Adipocyte (in vitro differentiated cells): ENCODE data around the gene EIF2S2.

ENCODE experiments used
- DNase-seq: peaks from one replicate; pipeline ENCODE4 v3.0.0-alpha.2; 2015; ENCODE audit warnings: low read depth
- H3K27me3 ChIP-seq: replicated peaks from 2 replicates; pipeline ENCODE4 v1.7.0; 2013; ENCODE audit warnings: mild to moderate bottlenecking, low read length, moderate library complexity; ENCODE audit not compliant: control insufficient read depth, insufficient read depth
- H3K36me3 ChIP-seq: 2 replicates; pipeline ENCODE4 v1.7.0; 2013; ENCODE audit warnings: low read length, mild to moderate bottlenecking, moderate library complexity; ENCODE audit not compliant: control insufficient read depth, insufficient read depth, severe bottlenecking
- H3K4me1 ChIP-seq: 2 replicates; pipeline ENCODE4 v1.7.0; 2013; ENCODE audit warnings: mild to moderate bottlenecking, low read length, moderate library complexity; ENCODE audit not compliant: control insufficient read depth, insufficient read depth
- H3K4me3 ChIP-seq: 2 replicates; pipeline ENCODE4 v1.7.0; 2013; ENCODE audit warnings: mild to moderate bottlenecking, low read length, moderate library complexity
- H3K9ac ChIP-seq: 2 replicates; pipeline ENCODE4 v1.7.0; 2013; ENCODE audit warnings: mild to moderate bottlenecking, low read length, moderate library complexity
- H3K9me3 ChIP-seq: 2 replicates; pipeline ENCODE4 v1.7.0; 2013; ENCODE audit warnings: mild to moderate bottlenecking, low read length, moderate library complexity; ENCODE audit not compliant: control insufficient read depth

EIF2S2 gene

DNA sequence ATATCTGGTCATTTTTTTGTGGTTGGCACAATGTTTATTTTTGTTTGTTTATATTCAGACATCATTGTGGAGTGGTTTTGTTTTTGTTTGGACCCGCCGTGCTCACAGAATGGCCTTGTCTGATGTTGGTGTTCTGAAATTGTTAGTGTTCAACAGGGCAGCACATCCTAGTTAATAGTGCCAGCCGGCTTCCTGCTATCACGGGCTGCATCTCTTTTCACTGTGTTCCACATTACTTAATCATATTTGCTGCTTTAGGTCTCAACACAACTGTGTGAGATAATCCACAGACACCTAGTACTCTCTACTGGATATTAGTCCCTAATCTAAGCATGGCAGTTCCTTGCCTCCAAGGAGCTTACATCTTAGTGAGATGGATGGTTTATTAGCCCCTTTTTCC, 2.8 kb upstream of the EIF2S2 start:
- no peak overlapping the region for H3K9ac ChIP-seq
- no peak overlapping the region for H3K4me3 ChIP-seq
- DNase-seq = no peak
- H3K27me3 ChIP-seq = no peaks in the 10 kb centered on the region
- H3K36me3 ChIP-seq = no peaks in the 10 kb centered on the region
- H3K4me1 ChIP-seq = peaks cover 9% of the 10 kb centered on the region
- no peaks in the 10 kb centered on the region for H3K9me3 ChIP-seq

DNA sequence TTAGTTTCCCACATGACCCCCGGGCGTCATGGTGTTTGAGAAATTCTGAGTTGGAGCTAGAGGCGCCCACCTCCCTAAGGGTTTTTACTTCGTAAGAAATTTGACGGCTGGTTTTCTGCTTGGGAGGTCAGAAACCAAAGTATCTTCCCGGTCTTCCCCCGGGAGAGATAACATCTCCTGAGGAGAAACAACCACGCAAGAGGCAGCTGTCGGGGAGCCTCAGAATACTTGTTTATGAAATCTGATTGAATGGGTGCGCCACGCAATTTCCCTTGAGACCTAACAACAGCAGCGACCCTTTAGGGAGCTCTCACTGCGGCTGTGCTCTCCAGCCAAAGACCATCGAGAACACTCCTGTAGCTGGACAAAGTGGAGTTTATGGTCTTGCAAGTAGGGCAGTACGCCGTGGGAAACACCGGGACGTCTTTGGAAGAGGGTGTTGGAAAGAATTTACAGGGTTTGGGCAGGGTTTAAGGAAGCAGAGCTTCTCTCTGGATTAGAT, 608 bp upstream of the EIF2S2 start:
- Histone ChIP-seq H3K4me3 (peak overlapping the region; percentile 99), H3K9me3 (no peaks in the 10 kb centered on the region), H3K36me3 (peaks cover 18% of the 10 kb centered on the region), H3K27me3 (no peaks in the 10 kb centered on the region), H3K4me1 (peaks cover 30% of the 10 kb centered on the region), H3K9ac (peak overlapping the region; percentile 98)
- DNase-seq = peak; percentile 67

DNA sequence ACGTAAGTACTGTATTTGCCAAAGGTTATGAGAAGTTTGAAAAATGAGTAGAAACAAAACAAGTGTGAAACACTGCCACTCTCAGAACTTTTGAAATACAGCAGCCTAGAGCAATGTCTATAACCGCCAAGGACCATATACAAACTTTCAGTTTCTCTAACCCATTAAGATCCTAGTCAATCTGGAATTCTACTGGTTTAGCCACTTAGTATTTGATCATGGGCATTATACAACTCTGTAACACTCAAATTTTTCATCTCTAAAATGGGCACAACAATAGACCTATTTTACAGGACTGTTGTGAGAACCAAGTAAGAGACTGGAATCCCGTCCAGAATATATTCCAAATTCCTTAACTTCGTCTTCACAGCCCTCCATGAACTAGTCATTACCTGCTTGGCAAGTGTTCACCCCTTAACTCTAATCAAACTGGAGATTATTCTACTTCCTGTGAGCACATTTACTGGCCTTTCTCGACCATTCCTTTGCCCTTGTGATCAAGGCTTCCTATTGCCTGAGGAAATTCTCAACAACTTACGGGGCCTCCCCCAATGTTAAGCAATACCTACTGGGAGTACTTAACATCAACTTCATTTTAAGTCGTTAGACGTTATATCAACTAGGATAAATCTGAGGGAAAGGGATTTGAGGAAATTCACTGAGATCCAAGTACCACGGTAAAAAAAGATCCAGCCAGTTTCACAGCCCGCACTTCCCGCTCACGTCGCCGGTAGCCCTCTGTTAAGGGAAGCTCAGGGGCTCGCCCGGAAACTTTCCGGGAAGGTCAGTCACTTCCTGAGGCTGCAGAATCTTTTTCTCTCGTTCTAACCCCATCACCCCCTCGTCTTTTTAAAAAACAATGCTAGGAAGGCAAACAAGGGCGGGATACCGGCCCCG, 1.1 kb downstream of the EIF2S2 start:
- Histone ChIP-seq H3K4me1 (peaks cover 44% of the 10 kb centered on the region), H3K9me3 (no peaks in the 10 kb centered on the region), H3K9ac (peak overlapping the region; percentile 98), H3K27me3 (no peaks in the 10 kb centered on the region), H3K4me3 (peak overlapping the region; percentile 99), H3K36me3 (peaks cover 25% of the 10 kb centered on the region)
- peak; percentile 76 for DNase-seq

DNA sequence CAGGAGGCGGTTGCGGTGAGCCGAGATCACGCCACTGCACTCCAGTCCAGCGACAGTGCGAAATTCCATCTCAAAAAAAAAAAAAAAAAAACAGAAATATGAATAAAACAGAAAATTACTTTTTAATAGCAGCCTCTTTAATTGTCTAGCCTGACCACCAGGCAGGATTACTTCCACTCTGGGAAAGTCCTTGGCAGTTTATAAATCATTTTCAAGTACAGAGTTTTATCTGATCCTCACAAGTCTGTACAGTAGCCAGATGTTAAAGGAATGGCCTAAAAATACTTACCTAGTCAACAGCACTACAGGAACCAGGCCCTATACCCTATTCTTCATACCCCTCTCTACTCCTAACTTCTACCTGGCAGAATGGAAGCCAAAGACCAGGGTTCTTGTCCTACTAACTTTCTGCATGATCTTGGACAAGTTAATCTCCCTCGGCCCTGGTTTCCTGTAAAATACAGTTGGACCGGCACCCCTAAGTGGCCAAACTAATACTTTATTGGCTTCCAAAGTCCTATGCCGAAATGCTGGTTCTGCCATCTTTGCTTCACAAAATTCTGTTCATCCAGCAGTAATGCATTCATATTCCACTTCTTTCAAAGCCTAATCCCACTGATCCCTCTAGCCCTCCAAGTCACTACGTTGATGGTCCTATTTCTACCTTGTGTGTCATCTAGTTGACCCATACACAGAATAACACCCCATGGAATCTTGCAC, 1.9 kb downstream of the EIF2S2 start:
- H3K9me3 ChIP-seq = no peaks in the 10 kb centered on the region
- no peak for DNase-seq
- H3K4me1 ChIP-seq = peaks cover 48% of the 10 kb centered on the region
- peaks cover 33% of the 10 kb centered on the region for H3K36me3 ChIP-seq
- H3K4me3 ChIP-seq = peak overlapping the region; percentile 99
- H3K27me3 ChIP-seq = no peaks in the 10 kb centered on the region
- H3K9ac ChIP-seq = peak overlapping the region; percentile 98

DNA sequence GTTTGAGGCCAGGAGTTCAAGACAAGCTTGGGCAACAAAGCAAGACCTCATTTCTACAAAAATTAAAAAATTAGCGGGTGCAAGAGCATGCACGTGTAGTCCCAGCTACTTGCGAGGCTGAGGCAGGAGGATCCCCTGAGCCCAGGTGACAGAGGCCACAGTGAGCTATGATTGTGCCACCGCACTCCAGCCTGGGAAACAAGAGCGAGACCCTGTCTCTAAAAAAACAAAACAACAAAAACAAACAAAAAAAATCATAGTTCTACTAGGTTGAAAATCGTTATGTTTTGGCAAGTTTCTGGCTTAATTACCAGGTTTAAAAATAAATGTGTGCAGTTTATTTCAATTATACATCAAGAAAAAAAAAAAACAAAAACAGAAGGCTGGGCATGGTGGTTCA, 2.6 kb downstream of the EIF2S2 start:
- H3K27me3 ChIP-seq = no peaks in the 10 kb centered on the region
- no peak for DNase-seq
- H3K9ac ChIP-seq = no peak overlapping the region
- H3K36me3 ChIP-seq = peaks cover 40% of the 10 kb centered on the region
- H3K9me3 ChIP-seq = no peaks in the 10 kb centered on the region
- H3K4me1 ChIP-seq = peaks cover 48% of the 10 kb centered on the region
- peak overlapping the region; percentile 99 for H3K4me3 ChIP-seq

DNA sequence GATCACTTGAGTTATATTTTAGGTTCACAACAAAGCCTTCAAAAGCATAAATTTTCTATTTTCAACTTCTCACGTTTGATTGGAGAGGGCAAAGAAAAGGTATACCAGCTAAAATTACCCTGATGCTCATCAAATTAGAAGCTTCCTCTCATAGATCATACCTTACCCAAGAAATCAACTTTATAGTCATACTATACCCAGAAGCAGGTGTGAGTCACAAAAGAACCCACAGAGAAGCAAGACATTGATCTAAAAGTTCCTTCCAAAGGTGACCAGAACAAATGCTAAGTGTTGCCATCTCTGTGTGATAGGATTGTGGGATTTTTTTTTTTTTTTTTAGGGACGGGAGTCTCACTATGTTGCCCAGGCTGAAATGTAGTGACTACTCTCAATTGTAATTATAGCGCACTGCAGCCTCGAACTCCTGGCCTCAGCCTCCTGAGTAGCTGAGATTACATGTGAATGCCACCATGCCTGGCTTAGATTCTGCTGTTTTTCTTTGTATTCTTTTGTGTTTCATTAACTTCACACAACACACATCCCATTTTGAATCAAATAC, 3.3 kb downstream of the EIF2S2 start:
- Histone ChIP-seq H3K9me3 (no peaks in the 10 kb centered on the region), H3K4me1 (peaks cover 48% of the 10 kb centered on the region), H3K27me3 (no peaks in the 10 kb centered on the region), H3K9ac (peak overlapping the region; percentile 22), H3K36me3 (peaks cover 48% of the 10 kb centered on the region), H3K4me3 (peak overlapping the region; percentile 99)
- DNase-seq = no peak

DNA sequence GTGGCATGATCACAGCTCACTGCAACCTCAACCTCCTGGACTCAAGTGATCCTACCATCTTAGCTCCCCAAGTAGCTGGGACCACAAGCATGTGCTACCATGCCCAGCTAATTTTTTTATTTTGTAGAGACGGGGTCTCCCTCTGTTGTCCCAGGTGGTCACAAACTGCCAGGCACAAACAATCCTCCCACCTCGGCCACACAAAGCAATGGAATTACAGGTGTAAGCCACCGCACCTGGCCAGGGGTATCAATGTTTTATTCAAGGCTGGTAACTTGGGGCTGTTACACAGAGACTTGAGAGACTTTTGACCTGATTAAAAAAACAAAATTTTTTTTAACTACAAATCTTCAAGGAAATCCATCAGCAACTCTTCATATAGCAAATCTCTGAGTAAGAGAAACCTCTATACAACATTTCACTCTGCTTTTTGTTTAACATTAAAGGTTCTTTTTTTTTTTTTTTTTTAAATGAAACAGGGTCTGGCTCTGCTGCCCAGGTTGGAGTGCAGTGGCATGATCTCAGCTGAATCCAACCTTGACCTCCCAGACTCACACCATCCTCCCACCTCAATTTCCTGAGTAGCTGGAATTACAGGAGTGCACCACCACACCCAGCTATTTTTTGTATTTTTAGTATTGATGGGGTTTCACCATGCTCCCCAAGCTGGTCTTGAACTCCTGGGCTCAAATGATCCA, 5.9 kb downstream of the EIF2S2 start:
- H3K4me3 ChIP-seq = no peak overlapping the region
- H3K27me3 ChIP-seq = no peaks in the 10 kb centered on the region
- no peak overlapping the region for H3K9ac ChIP-seq
- H3K4me1 ChIP-seq = peaks cover 45% of the 10 kb centered on the region
- no peaks in the 10 kb centered on the region for H3K9me3 ChIP-seq
- peaks cover 73% of the 10 kb centered on the region for H3K36me3 ChIP-seq
- no peak for DNase-seq

DNA sequence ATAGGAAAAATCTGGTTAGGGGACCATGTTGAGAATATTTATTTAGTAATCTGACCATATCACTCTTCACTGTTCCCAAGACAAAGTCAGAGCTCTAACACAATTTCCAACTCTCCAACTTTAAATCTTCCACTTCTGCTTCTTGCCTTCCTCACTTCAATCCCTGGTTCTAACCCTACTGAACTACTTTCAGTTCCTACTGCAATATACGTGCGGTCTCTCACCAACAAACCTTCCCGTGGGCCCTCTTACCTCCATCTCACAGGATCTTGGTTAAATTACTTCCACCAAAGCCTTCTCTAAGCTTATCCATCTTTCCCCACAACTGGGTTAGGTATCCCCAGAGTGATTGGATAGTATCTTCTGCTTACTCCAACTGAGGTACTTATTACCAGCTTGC, 8.0 kb downstream of the EIF2S2 start:
- no peak for DNase-seq
- Histone ChIP-seq H3K4me1 (peaks cover 32% of the 10 kb centered on the region), H3K27me3 (no peaks in the 10 kb centered on the region), H3K9ac (no peak overlapping the region), H3K36me3 (peaks cover 88% of the 10 kb centered on the region), H3K9me3 (no peaks in the 10 kb centered on the region), H3K4me3 (no peak overlapping the region)

DNA sequence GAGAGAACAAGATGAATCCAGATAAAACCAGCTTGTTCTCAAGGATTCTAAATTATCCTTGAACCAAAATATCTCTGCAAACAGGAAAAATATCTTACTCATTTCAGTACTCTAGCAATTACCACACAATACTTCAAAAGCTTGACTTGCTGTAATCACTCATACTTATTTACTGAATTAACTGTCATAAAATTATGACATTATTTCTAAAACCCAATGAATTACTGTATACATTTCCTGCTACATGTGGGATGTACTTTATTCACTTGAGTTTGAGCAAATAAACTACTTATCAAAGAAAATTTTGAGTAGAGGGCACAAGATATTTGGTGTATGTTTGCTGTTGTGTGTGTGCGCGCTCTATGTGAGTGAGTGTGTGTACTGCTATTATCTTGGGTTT, 9.7 kb downstream of the EIF2S2 start:
- Histone ChIP-seq H3K9ac (no peak overlapping the region), H3K4me3 (no peak overlapping the region), H3K9me3 (no peaks in the 10 kb centered on the region), H3K4me1 (peaks cover 15% of the 10 kb centered on the region), H3K36me3 (peaks cover 93% of the 10 kb centered on the region), H3K27me3 (no peaks in the 10 kb centered on the region)
- no peak for DNase-seq

DNA sequence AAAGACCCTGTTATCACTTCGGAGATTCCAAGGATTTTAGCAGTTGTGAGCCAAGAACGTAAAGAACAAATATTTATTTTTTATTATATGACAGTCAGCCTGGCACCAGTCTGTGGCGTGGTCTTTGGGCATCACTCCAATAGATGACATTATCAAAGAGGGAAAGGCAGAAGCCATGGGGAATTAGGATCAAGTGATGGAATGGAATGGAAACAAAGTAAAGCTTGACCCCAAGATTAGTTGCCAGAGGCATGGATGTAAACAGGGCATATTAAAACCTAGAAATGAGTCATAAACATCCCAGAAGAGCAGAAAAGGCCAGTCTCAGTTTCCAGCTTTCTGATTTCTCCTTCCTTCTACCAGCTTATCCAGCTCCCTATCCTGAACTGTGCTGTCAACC, 11.5 kb downstream of the EIF2S2 start:
- no peak for DNase-seq
- Histone ChIP-seq H3K36me3 (peaks cover 100% of the 10 kb centered on the region), H3K9me3 (no peaks in the 10 kb centered on the region), H3K27me3 (no peaks in the 10 kb centered on the region), H3K4me1 (peaks cover under 1% of the 10 kb centered on the region), H3K9ac (no peak overlapping the region), H3K4me3 (no peak overlapping the region)

DNA sequence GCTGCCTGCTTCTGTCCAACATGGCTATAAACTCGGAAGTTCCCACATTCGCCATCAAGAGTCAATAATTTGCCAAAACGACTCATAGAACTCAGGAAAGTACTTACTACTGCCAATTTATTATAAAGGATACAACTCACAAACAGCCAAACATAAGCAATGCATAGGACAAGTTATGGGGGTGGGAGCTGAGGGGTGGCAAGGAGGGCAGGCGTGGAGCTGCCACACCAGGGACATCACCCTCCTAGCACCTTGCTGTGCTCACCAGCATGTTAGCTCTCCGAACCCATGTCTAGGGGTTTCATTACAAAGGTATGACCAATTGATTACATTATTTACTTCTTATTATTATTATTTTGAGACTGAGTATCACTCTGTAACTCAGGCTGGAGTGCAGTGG, 12.4 kb downstream of the EIF2S2 start:
- no peaks in the 10 kb centered on the region for H3K9me3 ChIP-seq
- H3K27me3 ChIP-seq = no peaks in the 10 kb centered on the region
- DNase-seq = no peak
- H3K4me1 ChIP-seq = no peaks in the 10 kb centered on the region
- H3K36me3 ChIP-seq = peaks cover 100% of the 10 kb centered on the region
- no peak overlapping the region for H3K4me3 ChIP-seq
- H3K9ac ChIP-seq = no peak overlapping the region
